ENCODE results near the gene CAPN10.
A peak's percentile ranks its signal among the peaks of the same experiment; 100 is the strongest.

The CAPN10 gene

GRCh38 chr2:240575101-240575965, 11.2 kb upstream of the CAPN10 start:
- ATAC-seq: no peak
- DNase-seq: no peak

- no peak for DNase-seq
- ATAC-seq: no peak
These were observed 10.5 kb upstream of the CAPN10 start for GRCh38 chr2:240576036-240576435.

- no peak for ATAC-seq
- no peak for DNase-seq
These were observed 9.9 kb upstream of the CAPN10 start for GRCh38 chr2:240576436-240577205.

- DNase-seq: no peak
These were observed 9.0 kb upstream of the CAPN10 start for GRCh38 chr2:240577281-240578109.

GRCh38 chr2:240578110-240578450, 8.5 kb upstream of the CAPN10 start:
- DNase-seq: no peak
- ATAC-seq: no peak

More at GRCh38 chr2:240577281-240578109, 9.0 kb upstream of the CAPN10 start:
- no peak for ATAC-seq

GRCh38 chr2:240578488-240578887, 8.0 kb upstream of the CAPN10 start:
- ATAC-seq (no peak), DNase-seq (no peak)

- no peak for DNase-seq
- ATAC-seq: no peak
These were observed 7.3 kb upstream of the CAPN10 start for GRCh38 chr2:240579071-240579762.

- ATAC-seq: peak; percentile 48
- peak; percentile 69 for DNase-seq
These were observed 6.5 kb upstream of the CAPN10 start for GRCh38 chr2:240579771-240580614.

GRCh38 chr2:240581811-240582210, 4.7 kb upstream of the CAPN10 start:
- DNase-seq: no peak
- no peak for ATAC-seq

- DNase-seq (no peak), ATAC-seq (no peak)
These were observed 3.8 kb upstream of the CAPN10 start for GRCh38 chr2:240582781-240583180.

GRCh38 chr2:240583774-240584173, 2.8 kb upstream of the CAPN10 start:
- DNase-seq (no peak), ATAC-seq (no peak)

- DNase-seq (no peak), ATAC-seq (no peak)
These were observed 2.0 kb upstream of the CAPN10 start for GRCh38 chr2:240584486-240585031.

GRCh38 chr2:240585101-240585500, 1.4 kb upstream of the CAPN10 start:
- no peak for DNase-seq
- ATAC-seq: no peak

- ATAC-seq (no peak), DNase-seq (no peak)
These were observed 795 bp upstream of the CAPN10 start for GRCh38 chr2:240585681-240586197.

- DNase-seq (peak; percentile 59), ATAC-seq (peak; percentile 26)
These were observed 626 bp downstream of the CAPN10 start for GRCh38 chr2:240586919-240587800.

- DNase-seq: no peak
- ATAC-seq: no peak
These were observed 1.6 kb downstream of the CAPN10 start for GRCh38 chr2:240588006-240588655.

GRCh38 chr2:240588669-240589068, 2.1 kb downstream of the CAPN10 start:
- DNase-seq: no peak
- ATAC-seq: no peak

- ATAC-seq (no peak), DNase-seq (no peak)
These were observed 2.8 kb downstream of the CAPN10 start for GRCh38 chr2:240589375-240589774.
